HG03175 (cell line): ENCODE measurements around the gene RSBN1.
"Not testable (repeated sequence)": the region's sequence is repeated elsewhere in the genome, so short reads cannot be mapped to it uniquely, and the experiment has no call there.

ENCODE experiments used
- ATAC-seq: cut with Tn5 transposase; IDR thresholded peaks from one replicate; pipeline ENCODE4 v1.9.1; 2021; ENCODE audit warnings: mild to moderate bottlenecking, moderate library complexity; ENCODE audit not compliant: unreplicated experiment

RSBN1 gene

GRCh38 chr1:113749402-113749801 is 62.9 kb downstream of the RSBN1 start:
- ATAC-seq: no peak

GRCh38 chr1:113747376-113747775 is 64.9 kb downstream of the RSBN1 start:
- no peak for ATAC-seq

DNA sequence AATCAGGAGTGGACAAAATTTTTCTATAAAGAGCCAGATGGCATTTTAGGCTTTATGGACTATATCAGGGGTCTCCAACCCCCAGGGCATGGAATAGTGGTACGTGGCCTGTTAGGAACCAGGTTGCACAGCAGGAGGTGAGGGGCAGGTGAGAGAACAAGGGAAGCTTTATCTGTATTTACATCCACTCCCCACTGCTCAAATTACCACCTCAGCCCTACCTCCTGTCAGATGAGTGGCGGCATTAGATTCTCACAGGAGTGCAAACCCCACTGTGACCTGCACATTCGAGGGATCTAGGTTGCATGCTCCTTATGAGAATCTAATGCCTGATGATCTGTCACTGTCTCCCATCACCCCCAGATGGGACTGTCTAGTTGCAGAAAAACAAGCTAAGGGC is 66.9 kb downstream of the RSBN1 start:
- no peak for ATAC-seq

DNA sequence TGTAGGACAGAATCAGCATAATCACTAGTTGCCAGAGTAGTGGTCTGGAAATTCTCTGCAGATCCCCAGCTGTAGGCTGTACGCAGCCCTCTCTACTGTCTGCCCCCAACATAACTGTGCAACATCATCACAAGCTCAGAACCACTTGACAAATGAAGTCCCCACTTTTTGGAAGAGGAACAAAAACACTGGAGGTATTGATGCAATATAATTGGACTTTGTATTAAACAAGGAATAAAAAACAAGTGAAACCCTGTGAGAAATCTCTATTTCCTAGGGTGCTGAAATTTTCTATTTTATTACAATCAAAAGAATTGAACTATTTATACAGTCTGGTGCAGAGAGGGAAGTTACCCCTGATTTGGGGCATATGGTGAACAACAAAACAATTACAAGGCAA is 68.2 kb downstream of the RSBN1 start:
- ATAC-seq: no peak

DNA sequence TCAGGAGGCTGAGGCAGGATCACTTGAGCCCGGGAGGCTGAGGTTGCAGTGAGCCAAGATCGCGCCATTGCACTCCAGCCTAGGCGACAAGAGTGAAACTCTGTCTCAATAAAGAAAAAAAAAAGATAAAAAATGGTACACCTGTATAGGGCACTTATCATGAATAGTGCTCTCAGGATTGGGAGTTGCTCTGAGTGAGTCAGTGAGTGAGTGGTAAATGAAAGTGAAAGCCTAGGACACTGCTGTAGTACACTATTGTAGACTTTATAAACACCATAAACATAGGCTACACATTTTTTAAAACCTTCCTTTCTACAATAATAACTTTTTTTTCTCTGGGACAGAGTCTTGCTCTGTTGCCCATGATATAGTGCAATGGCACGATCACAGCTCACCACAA is 69.8 kb downstream of the RSBN1 start:
- no peak for ATAC-seq

DNA sequence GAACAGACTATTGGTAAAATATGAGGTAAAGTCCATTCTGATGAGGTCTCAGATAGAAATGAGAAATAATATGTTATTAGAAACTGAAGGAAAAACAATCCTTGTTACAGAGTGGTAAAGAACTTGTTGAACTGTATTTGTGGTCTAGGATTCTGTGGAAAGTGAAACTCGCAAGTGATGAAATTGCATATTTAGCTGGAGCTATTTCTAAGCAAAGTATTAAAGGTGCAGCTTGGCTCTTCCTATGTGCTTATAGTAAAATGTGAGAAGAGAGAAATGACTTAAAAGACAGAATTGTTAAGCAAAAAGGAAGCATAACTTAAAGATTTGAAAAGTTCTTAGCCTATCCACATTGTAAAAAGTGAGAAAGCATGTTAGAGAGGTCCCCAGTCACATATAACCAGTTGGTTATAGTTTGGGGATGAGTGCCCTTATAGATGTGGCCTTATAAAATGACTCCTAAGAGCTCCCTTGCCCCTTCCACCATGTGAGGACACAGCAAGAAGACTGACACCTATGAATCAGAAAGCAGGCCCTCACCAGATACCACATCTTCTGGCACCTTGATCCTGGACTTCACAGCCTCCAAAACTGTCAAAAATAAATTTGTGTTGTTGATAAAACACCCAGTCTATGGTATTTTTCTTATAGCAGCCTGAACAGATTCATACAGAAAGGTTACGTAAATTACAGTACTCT is 77.8 kb downstream of the RSBN1 start:
- no peak for ATAC-seq

- no peak for ATAC-seq
Measured at GRCh38 chr1:113732802-113733201, 79.5 kb downstream of the RSBN1 start.

GRCh38 chr1:113721010-113721409 is 91.3 kb downstream of the RSBN1 start:
- ATAC-seq: no peak

DNA sequence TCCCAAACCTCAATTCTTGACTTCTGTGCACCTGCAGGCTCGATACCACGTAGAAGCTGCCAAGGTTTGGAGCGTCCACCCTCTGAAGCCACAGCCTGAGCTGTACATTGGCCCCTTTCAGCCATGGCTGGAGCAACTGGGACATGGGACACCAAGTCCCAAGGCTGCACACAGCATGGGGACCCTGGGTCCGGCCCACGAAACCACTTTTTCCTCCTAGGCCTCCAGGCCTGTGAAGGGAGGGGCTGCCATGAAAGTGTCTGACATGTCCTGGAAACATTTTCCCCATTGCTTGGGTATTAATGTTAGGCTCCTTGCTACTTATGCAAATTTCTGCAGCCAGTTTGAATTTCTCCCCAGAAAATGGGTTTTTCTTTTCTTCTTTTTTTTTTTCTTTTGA is 93.7 kb downstream of the RSBN1 start:
- ATAC-seq: not testable (repeated sequence)

DNA sequence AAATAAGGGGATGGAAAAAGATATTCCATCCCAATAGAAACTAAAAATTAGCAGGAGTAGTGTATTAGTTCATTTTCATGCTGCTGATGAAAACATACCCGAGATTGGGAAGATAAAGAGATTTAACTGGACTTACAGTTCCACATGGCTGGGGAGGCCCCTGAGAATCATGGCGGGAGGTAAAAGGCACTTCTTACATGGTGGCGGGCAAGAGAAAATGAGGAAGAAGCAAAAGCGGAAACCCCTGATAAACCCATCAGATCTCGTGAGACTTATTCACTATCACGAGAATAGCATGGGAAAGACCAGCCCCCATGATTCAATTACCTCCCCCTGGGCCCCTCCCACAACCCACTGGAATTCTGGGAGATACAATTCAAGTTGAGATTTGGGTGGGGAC is 94.8 kb downstream of the RSBN1 start:
- ATAC-seq: not testable (repeated sequence)

- ATAC-seq: no peak
Measured at GRCh38 chr1:113714606-113715269, 97.5 kb downstream of the RSBN1 start.
